Lung (tissue), 12 donors: ENCODE results near the gene SLC43A3. TPM values are rescaled to one million over a fixed set of nuclear protein-coding genes. Genes with fewer than 3 reads are reported as not detected.
"Not testable (repeated sequence)": the region's sequence is repeated elsewhere in the genome, so short reads cannot be mapped to it uniquely, and the experiment has no call there.

Source experiments
- ATAC-seq: fragments of 200-7000 bp; cut with Tn5 transposase; one replicate; pipeline ENCODE4 v1.9.1; 2020; ENCODE audit warnings: moderate number of reproducible peaks; ENCODE audit not compliant: insufficient read depth, low FRiP score
- DNase-seq, 3 donors: peaks; one replicate each; pipeline ENCODE4 v3.0.0-alpha.2; 2013 to 2017
- H3K27ac ChIP-seq, 2 donors: one replicate each; pipeline ENCODE4 v1.5.1; 2013; ENCODE audit warnings: mild to moderate bottlenecking in 2 of 2, moderate library complexity in 2 of 2, control low read depth in 1 of 2, inconsistent platforms in 1 of 2, low read depth in 1 of 2, low read length in 1 of 2
- H3K27me3 ChIP-seq, 3 donors: one replicate each; pipeline ENCODE4 v1.5.1; 2013; ENCODE audit warnings: low read length in 2 of 3; ENCODE audit not compliant: control insufficient read depth in 3 of 3, insufficient read depth in 3 of 3
- H3K36me3 ChIP-seq, 4 donors: one replicate each; pipeline ENCODE4 v1.5.1; 2013; ENCODE audit warnings: low read length in 4 of 4, mild to moderate bottlenecking in 1 of 4, moderate library complexity in 1 of 4; ENCODE audit not compliant: control insufficient read depth in 4 of 4, insufficient read depth in 4 of 4
- H3K4me1 ChIP-seq, 5 donors: one replicate each; pipeline ENCODE4 v1.5.1; 2013; ENCODE audit warnings: low read length in 5 of 5, mild to moderate bottlenecking in 2 of 5, moderate library complexity in 1 of 5; ENCODE audit not compliant: control insufficient read depth in 5 of 5, insufficient read depth in 5 of 5
- H3K4me3 ChIP-seq: one replicate; pipeline ENCODE4 v1.5.1; 2013; ENCODE audit warnings: mild to moderate bottlenecking, control low read depth, moderate library complexity
- H3K9ac ChIP-seq, 2 donors: one replicate each; pipeline ENCODE4 v1.5.1; 2013; ENCODE audit warnings: low read length in 2 of 2, control low read depth in 1 of 2; ENCODE audit not compliant: insufficient read depth in 1 of 2
- H3K9me3 ChIP-seq, 4 donors: one replicate each; pipeline ENCODE4 v1.5.1; 2013; ENCODE audit warnings: low read length in 3 of 4, mild to moderate bottlenecking in 1 of 4, moderate library complexity in 1 of 4; ENCODE audit not compliant: control insufficient read depth in 4 of 4, insufficient read depth in 3 of 4
- WGBS, 2 donors: extraction: QIAGEN DNeasy Blood & Tissue Kit; methylation state at CpG; one replicate each; pipeline ENCODE4 v1.1.7; 2013; 5-methylcytosine and 5-hydroxymethylcytosine counted together
- polyA plus RNA-seq, 2 donors: library from polyadenylated mRNA; stranded (reverse); fragments of 200-250 nt; gene quantifications; one replicate each; pipeline ENCODE4 v1.2.1, GENCODE V29; 2013
- total RNA-seq, 2 donors: library from RNA; depleted of rRNA in 1 of 2; stranded (reverse); fragments of >200 nt in 1 of 2; gene quantifications; one replicate each; pipeline ENCODE4 v1.2.1, GENCODE V29; 2014 to 2021
- TF ChIP-seq, protein P1 (sequence below): IDR thresholded peaks from 2 replicates; pipeline ENCODE4 v1.5.1; 2012; ENCODE audit warnings: mild to moderate bottlenecking; ENCODE audit errors: control extremely low read depth, extremely low read depth
- donor health status: control.
- donor health status: control.
- donor health status: Bipolar disorder and iron deficiency.
- donor health status: healthy.
- donor health status: DM: yes; HTN: yes; CAD: no.

Gene SLC43A3
- total and polyA plus RNA-seq, 4 donors = 23.3 to 155 (median 105) TPM

DNA sequence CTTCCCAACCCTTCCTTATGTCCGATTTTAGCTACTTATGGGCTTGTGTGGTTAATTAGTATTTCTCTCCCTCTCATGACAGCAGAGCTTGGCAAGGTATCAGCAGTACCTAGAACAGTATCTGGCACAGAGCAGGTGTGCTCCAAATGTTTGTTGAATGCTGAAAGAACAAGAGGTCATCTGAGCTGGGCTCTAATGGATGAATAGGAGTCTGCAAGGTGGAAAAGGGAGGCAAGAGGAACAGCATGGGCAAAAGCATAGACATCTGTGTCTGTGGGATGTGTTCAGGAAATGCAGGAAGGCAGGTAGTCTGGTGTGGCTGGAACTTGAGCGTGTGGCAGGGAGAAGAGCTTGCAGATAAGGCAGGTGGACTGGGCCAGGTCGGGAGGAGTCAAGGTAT is 65.0 kb downstream of the SLC43A3 start:
- DNase-seq (no peak), ATAC-seq (no peak)
- WGBS, 2 donors = 80 to 87% methylated on average over 3 of the region's 3 CpGs
- H3K36me3 ChIP-seq = no peaks in the 10 kb centered on the region
- no peak overlapping the region for H3K4me3 ChIP-seq
- H3K27me3 ChIP-seq = no peaks in the 10 kb centered on the region
- peaks cover 0 to 5% (median 0%) of the 10 kb centered on the region in 4 donors for H3K9me3 ChIP-seq
- H3K4me1 ChIP-seq = no peaks in the 10 kb centered on the region
- H3K27ac ChIP-seq = no peak overlapping the region
- TF ChIP-seq, protein P1, sequence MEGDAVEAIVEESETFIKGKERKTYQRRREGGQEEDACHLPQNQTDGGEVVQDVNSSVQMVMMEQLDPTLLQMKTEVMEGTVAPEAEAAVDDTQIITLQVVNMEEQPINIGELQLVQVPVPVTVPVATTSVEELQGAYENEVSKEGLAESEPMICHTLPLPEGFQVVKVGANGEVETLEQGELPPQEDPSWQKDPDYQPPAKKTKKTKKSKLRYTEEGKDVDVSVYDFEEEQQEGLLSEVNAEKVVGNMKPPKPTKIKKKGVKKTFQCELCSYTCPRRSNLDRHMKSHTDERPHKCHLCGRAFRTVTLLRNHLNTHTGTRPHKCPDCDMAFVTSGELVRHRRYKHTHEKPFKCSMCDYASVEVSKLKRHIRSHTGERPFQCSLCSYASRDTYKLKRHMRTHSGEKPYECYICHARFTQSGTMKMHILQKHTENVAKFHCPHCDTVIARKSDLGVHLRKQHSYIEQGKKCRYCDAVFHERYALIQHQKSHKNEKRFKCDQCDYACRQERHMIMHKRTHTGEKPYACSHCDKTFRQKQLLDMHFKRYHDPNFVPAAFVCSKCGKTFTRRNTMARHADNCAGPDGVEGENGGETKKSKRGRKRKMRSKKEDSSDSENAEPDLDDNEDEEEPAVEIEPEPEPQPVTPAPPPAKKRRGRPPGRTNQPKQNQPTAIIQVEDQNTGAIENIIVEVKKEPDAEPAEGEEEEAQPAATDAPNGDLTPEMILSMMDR = no peak
- no peak overlapping the region for H3K9ac ChIP-seq

DNA sequence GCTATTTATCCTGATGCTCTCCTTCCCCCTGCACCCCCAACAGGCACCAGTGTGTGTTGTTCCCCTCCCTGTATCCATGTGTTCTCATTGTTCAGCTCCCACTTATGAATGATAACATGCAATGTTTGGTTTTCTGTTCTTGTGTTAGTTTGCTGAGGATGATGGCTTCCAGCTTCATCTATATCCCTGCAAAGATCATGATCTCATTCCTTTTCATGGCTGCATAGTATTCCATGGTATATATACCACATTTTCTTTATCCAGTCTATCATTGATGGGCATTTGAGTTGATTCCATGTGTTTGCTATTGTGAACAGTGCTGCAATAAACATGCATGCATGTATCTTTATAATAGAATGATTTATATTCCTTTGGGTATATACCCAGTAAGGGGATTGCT is 65.5 kb downstream of the SLC43A3 start:
- not testable (repeated sequence) for H3K36me3 ChIP-seq, H3K9me3 ChIP-seq, DNase-seq, H3K9ac ChIP-seq, H3K27me3 ChIP-seq, H3K27ac ChIP-seq, ATAC-seq, H3K4me1 ChIP-seq, H3K4me3 ChIP-seq

DNA sequence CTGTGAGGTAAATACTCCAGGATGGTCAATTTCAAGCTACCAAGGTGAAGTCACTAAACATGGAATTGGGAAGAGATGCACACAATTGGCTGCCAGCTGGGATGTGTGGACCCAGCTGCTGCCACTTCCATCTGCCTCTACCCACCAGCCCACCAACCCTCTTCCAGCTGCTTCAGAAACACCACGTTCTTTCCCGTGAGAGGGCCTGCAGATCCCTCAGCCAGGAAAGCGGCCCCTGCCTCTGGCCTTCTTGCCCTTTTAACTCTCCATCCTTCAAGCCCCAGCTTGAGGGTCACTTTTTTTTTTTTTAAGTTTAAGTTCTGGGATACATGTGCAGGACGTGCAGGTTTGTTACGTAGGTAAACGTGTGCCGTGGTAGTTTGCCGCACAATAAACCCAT is 65.9 kb downstream of the SLC43A3 start:
- Histone ChIP-seq H3K27me3 (no peaks in the 10 kb centered on the region), H3K4me3 (no peak overlapping the region), H3K9ac (no peak overlapping the region), H3K36me3 (no peaks in the 10 kb centered on the region), H3K4me1 (no peaks in the 10 kb centered on the region), H3K27ac (no peak overlapping the region), H3K9me3 (peaks cover 0 to 5% (median 0%) of the 10 kb centered on the region in 4 donors)
- DNase-seq (no peak), ATAC-seq (no peak)
- WGBS, 2 donors = 95% methylated on average over 8 of the region's 8 CpGs
- TF ChIP-seq, protein P1 = no peak

DNA sequence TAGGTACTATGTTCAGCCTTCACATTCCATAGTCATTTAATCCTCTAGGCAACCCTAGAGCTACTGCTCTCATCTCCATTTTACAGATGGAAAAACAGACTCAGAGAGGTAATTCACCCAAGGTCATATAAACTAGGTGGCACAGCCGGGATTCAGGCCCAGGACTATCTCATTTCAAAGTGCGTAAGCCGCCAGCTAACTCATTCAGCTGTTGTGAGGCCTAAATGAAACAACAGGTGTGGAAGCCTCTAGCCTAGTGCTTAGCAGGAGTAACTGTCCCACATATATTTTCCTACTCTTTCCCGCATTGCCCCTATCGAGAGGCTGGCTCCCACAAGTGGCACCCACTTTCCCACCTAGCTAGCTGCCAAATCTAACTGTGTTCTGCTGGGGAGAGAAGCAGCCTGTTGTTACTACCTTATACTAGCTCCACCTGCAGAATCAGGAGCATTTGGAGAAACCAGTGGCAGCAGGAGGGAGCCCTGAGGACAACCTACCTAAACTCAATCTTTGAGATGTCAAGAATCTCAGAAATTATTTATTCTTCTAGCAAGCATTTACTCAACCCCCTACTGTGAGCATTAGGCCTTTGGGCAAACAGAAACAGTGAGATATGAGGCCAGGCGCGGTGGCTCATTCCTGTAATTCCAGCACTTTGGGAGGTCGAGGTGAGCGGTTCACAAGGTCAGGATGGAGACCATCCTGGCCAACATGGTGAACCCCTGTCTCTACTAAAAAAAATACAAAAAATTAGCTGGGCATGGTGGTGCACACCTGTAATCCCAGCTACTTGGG is 66.8 kb downstream of the SLC43A3 start:
- Histone ChIP-seq H3K27ac (no peak overlapping the region), H3K36me3 (no peaks in the 10 kb centered on the region), H3K9me3 (peaks cover 0 to 5% (median 0%) of the 10 kb centered on the region in 4 donors), H3K4me3 (no peak overlapping the region), H3K27me3 (no peaks in the 10 kb centered on the region), H3K9ac (no peak overlapping the region), H3K4me1 (no peaks in the 10 kb centered on the region)
- TF ChIP-seq, protein P1 = no peak
- 77 to 85% methylated on average over 9 of the region's 9 CpGs for WGBS, 2 donors
- no peak for DNase-seq
- ATAC-seq = no peak
